ENCODE measurements around the gene MARCHF2.

- TF ChIP-seq RFX5 (IDR thresholded peaks at IDR 0.05; ENCODE audit: low read depth, low read length) (no peak), TBP (optimal IDR thresholded peaks at IDR 0.05; ENCODE audit: low read depth, low read length) (no peak), HDAC2 (IDR thresholded peaks at IDR 0.05) (no peak), POLR2A (conservative IDR thresholded peaks at IDR 0.05) (no peak), CTCF (IDR thresholded peaks at IDR 0.05 in 2 of 3, conservative IDR thresholded peaks at IDR 0.05 in 1 of 3; ENCODE audit: insufficient read depth in 2 of 3, low read depth in 1 of 3, low read length in 3 of 3) (no peak), ZBTB9 (CRISPR knock-in tag; IDR thresholded peaks at IDR 0.05) (no peak), USF2 (CRISPR knock-in tag; IDR thresholded peaks at IDR 0.05) (no peak)
Observed at GRCh38 chr19:8366121-8366581, 47.0 kb upstream of the MARCHF2 start.
